DOHH2 (cell line): ENCODE results near the gene DYNC1I1.

ENCODE experiments used
- CTCF ChIP-seq: fragments of 200-600 bp; sonication (generic); IDR thresholded peaks from one replicate; pipeline ENCODE4 v1.5.1; 2014; ENCODE audit warnings: antibody characterized with exemption, mild to moderate bottlenecking, low read depth, low read length; ENCODE audit not compliant: poor library complexity, severe bottlenecking
- EZH2phosphoT487 ChIP-seq: fragments of 200-600 bp; sonication (generic); IDR thresholded peaks from 2 replicates; pipeline ENCODE4 v1.6.1; 2017; ENCODE audit warnings: borderline replicate concordance, mild to moderate bottlenecking, antibody characterized with exemption, low read length, moderate library complexity, mixed read lengths

- TF ChIP-seq CTCF (no peak), EZH2phosphoT487 (no peak)
Measured at GRCh38 chr7:96016735-96017134, 244.4 kb downstream of the DYNC1I1 start.
